Stimulated activated CD8-positive, alpha-beta memory T cell treated with anti-CD3 and anti-CD28 coated beads, Interleukin-2, amount 100 ng/mL, for 48 hours (primary cell): Measurements from ENCODE around the gene STK11IP.

Experiments used
- DNase-seq, 2 donors: peaks; one replicate each; pipeline ENCODE4 v3.0.0-alpha.2; 2020; ENCODE audit warnings: low read depth in 2 of 2

Gene STK11IP

GRCh38 chr2:219618733-219619122, 21.1 kb downstream of the STK11IP start:
- DNase-seq, result no peak

DNA sequence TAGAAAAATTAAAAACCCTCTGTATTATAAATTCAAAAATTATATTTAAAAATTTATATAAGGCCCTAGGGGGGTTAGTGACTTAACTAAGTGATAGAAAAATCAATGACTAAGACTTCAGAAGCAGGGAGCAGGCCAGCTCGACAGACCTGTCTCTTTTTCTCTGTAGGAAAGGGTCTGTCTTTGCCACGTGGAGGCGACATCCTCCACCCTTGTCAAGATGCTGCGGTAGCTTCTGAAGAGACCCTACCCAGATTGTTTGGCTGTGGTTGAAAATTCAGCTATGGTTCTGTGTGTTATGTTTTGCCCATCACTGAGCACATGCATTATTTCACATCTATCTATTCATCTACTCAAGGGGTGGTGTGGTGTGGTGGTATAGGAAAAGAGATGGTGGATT, 21.6 kb downstream of the STK11IP start:
- DNase-seq, result no peak

- DNase-seq, result no peak
These were observed 22.9 kb downstream of the STK11IP start for GRCh38 chr2:219620546-219620945.

DNA sequence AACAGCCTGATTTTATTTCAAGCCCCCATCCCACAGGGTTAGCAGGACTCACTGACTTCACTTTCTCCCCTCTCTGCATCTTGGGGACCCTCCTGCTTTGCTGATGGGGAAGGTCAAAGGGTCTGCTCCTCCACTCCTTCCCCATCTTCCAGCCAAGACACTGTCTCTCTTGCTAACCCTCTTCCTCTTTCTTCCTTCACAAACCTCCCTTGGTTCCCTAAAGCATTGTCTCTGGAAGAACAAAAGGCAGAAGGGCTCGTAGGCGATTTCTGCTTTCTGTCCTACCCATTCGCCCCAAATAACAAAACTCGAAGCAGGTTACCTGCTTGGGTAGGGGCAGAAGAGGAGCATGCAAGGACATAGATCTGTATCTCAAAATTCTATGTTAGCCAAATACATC, 24.3 kb downstream of the STK11IP start:
- no peak for DNase-seq

GRCh38 chr2:219622472-219622871, 24.8 kb downstream of the STK11IP start:
- DNase-seq, result no peak

GRCh38 chr2:219624565-219624964, 26.9 kb downstream of the STK11IP start:
- DNase-seq, result no peak

DNA sequence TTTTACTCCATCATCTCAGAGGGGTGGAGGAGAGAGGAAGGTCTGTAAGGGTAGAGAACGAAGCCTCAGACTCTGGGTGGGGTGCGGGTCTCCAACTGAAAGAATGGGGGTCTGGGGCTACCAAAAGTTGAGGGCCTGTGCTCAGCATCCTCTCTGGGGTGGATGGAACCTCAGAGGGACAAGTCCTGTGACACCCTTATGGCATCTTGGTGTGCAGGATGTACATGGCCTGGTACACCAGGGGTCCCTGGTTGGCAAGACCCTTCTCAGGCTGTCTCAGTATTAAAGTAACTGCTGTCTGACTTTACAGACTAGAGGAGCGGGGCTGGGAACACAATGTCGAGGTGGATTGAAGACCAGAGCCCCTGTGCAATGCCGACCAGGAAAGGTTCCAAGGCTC, 27.5 kb downstream of the STK11IP start:
- DNase-seq, result no peak

- no peak for DNase-seq
These were observed 28.9 kb downstream of the STK11IP start for GRCh38 chr2:219626540-219626939.

- DNase-seq, result no peak
These were observed 29.7 kb downstream of the STK11IP start, which contains the start of gene SLC4A3 for GRCh38 chr2:219627103-219628100. TSS of gene SLC4A3 (plus strand) at chr2:219627630. CDS start at chr2:219627993, 363 bp downstream.

GRCh38 chr2:219628235-219628985, 30.8 kb downstream of the STK11IP start:
- no peak for DNase-seq

DNA sequence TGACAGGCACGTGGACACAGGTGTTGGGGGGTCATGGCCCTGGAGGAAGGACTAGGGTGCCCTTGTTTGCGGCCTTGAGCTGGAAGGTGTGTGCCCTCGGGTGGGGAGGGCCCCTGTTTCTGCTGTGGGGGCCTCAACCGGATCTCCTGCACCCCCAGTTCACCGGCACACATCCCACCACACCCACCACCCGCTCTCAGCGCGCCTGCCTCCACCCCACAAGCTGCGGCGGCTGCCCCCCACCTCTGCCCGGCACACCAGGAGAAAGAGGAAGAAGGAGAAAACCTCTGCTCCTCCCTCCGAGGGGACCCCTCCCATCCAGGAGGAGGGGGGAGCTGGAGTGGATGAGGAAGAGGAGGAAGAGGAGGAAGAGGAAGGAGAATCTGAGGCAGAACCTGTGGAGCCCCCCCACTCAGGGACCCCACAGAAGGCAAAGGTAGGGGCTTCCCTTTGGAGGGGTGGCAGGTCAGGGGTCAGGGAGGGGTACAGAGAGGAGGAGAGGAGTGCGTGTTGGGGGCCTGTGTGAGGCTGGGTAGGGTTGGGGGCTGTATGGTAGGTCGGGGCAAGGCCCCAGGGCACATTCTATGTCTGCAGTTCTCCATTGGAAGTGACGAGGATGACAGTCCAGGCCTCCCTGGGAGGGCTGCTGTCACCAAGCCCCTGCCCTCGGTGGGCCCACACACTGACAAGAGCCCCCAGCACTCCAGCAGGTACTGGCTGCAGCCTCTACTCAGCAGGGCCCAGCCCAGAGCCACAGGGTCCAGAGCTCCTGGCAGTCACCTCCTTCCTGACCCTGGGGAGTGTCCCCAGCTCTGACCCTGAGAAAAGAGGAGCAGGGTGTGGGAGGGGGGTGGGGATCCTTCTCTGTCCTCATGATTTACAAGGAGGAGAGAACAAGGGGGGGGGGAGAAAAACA, 31.6 kb downstream of the STK11IP start:
- DNase-seq, result no peak

DNA sequence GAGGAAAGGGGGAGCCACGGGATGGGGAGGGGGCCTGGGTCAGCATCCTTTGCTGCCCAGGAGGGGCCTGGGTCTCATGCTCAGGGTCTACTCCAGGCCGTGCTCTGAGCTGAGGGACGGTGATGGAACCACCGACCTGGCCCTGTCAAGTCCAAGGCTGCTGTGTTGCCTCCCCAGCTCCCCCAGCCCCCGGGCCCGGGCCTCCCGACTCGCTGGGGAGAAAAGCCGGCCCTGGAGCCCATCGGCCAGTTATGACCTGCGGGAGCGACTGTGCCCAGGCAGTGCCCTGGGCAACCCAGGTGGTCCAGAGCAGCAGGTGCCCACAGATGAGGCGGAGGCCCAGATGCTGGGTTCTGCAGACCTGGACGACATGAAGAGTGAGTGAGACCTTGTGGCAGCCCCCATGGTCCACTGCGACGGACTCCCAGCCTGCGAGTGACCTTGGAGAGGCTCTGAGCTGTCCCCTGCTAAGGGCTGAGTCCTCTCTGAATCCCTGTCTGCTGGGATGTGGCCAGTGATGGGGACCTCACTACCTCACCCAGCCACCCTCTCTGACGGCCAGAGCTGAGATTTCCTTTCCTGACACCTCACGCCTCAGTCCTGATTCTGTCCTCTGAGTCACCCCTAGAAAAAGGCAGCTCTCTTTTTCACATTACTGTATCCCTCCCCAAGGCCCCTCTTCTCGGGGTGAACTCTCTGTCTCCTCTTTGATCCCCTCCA, 32.5 kb downstream of the STK11IP start:
- DNase-seq, result no peak

DNA sequence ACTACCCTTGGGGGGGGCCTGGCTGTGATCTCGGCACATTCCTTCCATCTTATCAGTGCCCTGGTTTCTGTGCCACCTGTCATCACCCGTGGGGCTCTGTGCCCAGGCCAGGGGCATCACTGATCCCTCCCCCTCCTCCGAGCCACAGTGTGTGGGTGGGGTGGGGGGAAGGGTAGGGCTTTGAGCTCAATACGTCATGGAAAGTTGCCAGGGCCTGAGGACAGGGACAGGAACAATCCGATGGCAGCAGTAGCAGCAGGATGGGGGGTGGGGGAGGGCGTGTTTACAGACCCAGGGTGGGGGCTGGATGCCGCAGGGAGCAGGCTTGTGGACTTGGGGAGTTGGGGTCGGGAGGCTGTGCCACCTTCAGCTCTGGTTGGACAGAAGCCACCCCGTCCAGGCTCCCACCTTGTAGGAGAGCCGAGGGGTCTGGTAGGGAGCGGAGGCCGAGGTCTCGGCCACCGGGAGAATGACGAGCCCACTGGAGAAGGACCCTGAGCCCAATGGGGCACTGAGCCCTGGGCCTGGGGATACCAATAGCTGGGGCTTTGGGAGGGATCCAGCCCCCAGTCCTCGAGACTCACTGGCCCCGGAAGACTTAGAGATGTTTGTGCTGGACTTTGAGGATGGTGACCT, 33.2 kb downstream of the STK11IP start:
- DNase-seq, result no peak

- DNase-seq, result no peak
These were observed 33.8 kb downstream of the STK11IP start for GRCh38 chr2:219631406-219631891.

DNA sequence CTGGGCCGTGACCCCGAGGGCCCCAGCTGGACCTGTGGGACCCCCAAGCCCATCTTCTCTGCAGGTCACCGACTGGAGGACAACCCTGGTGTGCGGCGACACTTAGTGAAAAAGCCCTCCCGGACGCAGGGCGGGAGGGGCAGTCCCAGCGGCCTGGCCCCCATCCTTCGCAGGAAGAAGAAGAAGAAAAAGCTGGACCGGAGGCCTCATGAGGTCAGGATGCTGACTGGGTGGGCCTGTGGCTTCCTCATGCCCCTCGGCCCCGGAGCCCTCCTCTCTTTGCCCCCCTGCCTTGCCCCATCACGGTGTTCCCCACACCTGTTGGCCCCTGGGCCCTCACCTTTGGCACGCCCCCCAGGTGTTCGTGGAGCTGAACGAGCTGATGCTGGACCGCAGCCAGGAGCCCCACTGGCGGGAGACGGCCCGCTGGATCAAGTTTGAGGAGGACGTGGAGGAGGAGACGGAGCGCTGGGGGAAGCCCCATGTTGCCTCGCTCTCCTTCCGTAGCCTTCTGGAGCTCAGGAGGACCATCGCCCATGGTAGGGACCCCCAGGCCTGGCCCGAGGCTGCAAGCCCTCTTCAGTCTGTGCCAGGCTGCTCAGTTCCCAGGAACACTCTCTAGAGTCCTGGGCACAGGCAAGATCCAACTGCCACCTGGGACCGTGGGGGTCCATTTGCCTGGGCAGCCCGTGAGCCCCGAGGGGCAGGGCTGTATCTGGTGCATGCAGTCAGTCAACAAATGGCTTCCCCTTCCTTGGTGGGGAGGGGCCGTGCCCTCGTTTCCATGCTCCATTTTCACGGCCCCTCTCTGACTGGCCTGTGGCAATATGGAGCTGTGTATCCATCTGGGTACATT, 34.5 kb downstream of the STK11IP start:
- no peak for DNase-seq

GRCh38 chr2:219632760-219633105, 35.1 kb downstream of the STK11IP start:
- DNase-seq, result no peak

GRCh38 chr2:219633276-219634065, 35.8 kb downstream of the STK11IP start:
- no peak for DNase-seq

- no peak for DNase-seq
These were observed 36.7 kb downstream of the STK11IP start for GRCh38 chr2:219634171-219634940.
